Liver (tissue), 3 donors: ENCODE results near the gene EIPR1.

ENCODE experiments used
- ATF3 ChIP-seq: IDR thresholded peaks from 2 replicates; pipeline ENCODE4 v1.6.1; 2016; ENCODE audit warnings: antibody characterized with exemption
- CTCF ChIP-seq: fragments of 150-350 bp; IDR thresholded peaks from 2 replicates; pipeline ENCODE4 v1.5.1; 2017; ENCODE audit warnings: improper control_type of control experiment, low read depth, low read length; ENCODE audit not compliant: missing input control
- FOXA1 ChIP-seq: IDR thresholded peaks from 2 replicates; pipeline ENCODE4 v1.6.1; 2016; ENCODE audit warnings: antibody characterized with exemption
- JUND ChIP-seq, 2 donors: IDR thresholded peaks; 2 replicates each; pipeline ENCODE4 v1.6.1; 2016; ENCODE audit warnings: antibody characterized with exemption in 2 of 2
- MAX ChIP-seq: IDR thresholded peaks from 2 replicates; pipeline ENCODE4 v1.6.1; 2016; ENCODE audit warnings: antibody characterized with exemption
- REST ChIP-seq: IDR thresholded peaks from 2 replicates; pipeline ENCODE4 v1.6.1; 2016; ENCODE audit warnings: antibody characterized with exemption, mild to moderate bottlenecking
- SP1 ChIP-seq: IDR thresholded peaks from 2 replicates; pipeline ENCODE4 v1.6.1; 2018; ENCODE audit warnings: antibody characterized with exemption, mild to moderate bottlenecking
- YY1 ChIP-seq: IDR thresholded peaks from 2 replicates; pipeline ENCODE4 v1.6.1; 2016; ENCODE audit warnings: antibody characterized with exemption, mild to moderate bottlenecking
- donor health status: healthy.
- donor health status: healthy.

- TF ChIP-seq CTCF (no peak), MAX (no peak), FOXA1 (no peak), REST (no peak), JUND (IDR thresholded peaks at IDR 0.05) (no peak), SP1 (no peak), YY1 (no peak), ATF3 (no peak)
Measured at GRCh38 chr2:3267869-3268704, 109.5 kb downstream of the EIPR1 start.
